H1 (cell line): ENCODE data around the gene SEPTIN5. TPM values are rescaled to one million over a fixed set of nuclear protein-coding genes. Genes with fewer than 3 reads are reported as not detected.

ENCODE experiments used
- CTCF ChIA-PET: fragments of 300-600 bp; sonication (Branson Sonifier 250); formaldehyde crosslinking; loops from one replicate; lab custom pipeline; 2021; ENCODE audit not compliant: partially characterized antibody; lab: Charles Lee
- POLR2A ChIA-PET: fragments of 300-600 bp; sonication (Branson Sonifier 250); formaldehyde crosslinking; loops from one replicate; lab custom pipeline; 2021; ENCODE audit warnings: inconsistent platforms; ENCODE audit not compliant: partially characterized antibody; lab: Charles Lee
- DNase-seq, 2 experiments: peaks; one replicate each; pipeline versions ENCODE4 v3.0.0 to v3.0.0-alpha.2; 2010 to 2022; ENCODE audit warnings: low spot score in 2 of 2, low read depth in 1 of 2, mixed read lengths in 1 of 2
- FAIRE-seq: peaks from 2 replicates; lab custom pipeline; 2011; peaks lifted over from hg19 to GRCh38; lab: Jason Lieb, UNC
- H2AFZ ChIP-seq: 2 replicates; pipeline ENCODE4 v1.8.1; 2012; ENCODE audit warnings: low read length, inconsistent platforms
- H2AK5ac ChIP-seq: 2 replicates; pipeline ENCODE4 v1.6.1; 2013; ENCODE audit warnings: low read depth, low read length
- H2BK120ac ChIP-seq: replicated peaks from 2 replicates; pipeline ENCODE3; 2013; ENCODE audit warnings: low read depth, low read length, inconsistent platforms
- H2BK12ac ChIP-seq: 2 replicates; pipeline ENCODE4 v1.6.1; 2013; ENCODE audit warnings: low read depth, low read length
- H2BK15ac ChIP-seq: 2 replicates; pipeline ENCODE4 v1.6.1; 2013; ENCODE audit warnings: low read length
- H2BK20ac ChIP-seq: 2 replicates; pipeline ENCODE4 v1.6.1; 2013; ENCODE audit warnings: low read length
- H2BK5ac ChIP-seq: 2 replicates; pipeline ENCODE4 v1.6.1; 2013; ENCODE audit warnings: low read depth, low read length
- H3K14ac ChIP-seq: 2 replicates; pipeline ENCODE4 v1.6.1; 2013; ENCODE audit warnings: inconsistent platforms; ENCODE audit not compliant: insufficient read length
- H3K18ac ChIP-seq: 2 replicates; pipeline ENCODE4 v1.6.1; 2013; ENCODE audit warnings: low read length; ENCODE audit errors: extremely low read depth
- H3K23ac ChIP-seq: 2 replicates; pipeline ENCODE4 v1.6.1; 2013; ENCODE audit warnings: inconsistent platforms; ENCODE audit not compliant: insufficient read length
- H3K23me2 ChIP-seq: 2 replicates; pipeline ENCODE4 v1.6.1; 2013; ENCODE audit warnings: low read depth, low read length
- H3K27ac ChIP-seq: 2 replicates; pipeline ENCODE4 v1.6.1; 2011; ENCODE audit warnings: low read depth, low read length, inconsistent platforms
- H3K27me3 ChIP-seq, 4 experiments: replicated peaks in 1 of 4; 1 replicate in 1 of 4; 2 replicates in 3 of 4; pipeline versions ENCODE4 v1.6.1 to v1.8.1; 2011 to 2013; ENCODE audit warnings: low read length in 3 of 4, mild to moderate bottlenecking in 3 of 4, inconsistent platforms in 2 of 4, mixed read lengths in 2 of 4, moderate library complexity in 1 of 4; ENCODE audit not compliant: control insufficient read depth in 3 of 4, insufficient read depth in 3 of 4; ENCODE audit errors: extremely low read depth in 1 of 4
- H3K36me3 ChIP-seq, 4 experiments: 2 replicates each; pipeline versions ENCODE4 v1.6.1 to v1.8.1; 2011 to 2013; ENCODE audit warnings: mild to moderate bottlenecking in 4 of 4, low read length in 3 of 4, moderate library complexity in 2 of 4, control low read depth in 1 of 4, inconsistent platforms in 1 of 4; ENCODE audit not compliant: insufficient read depth in 4 of 4, control insufficient read depth in 2 of 4
- H3K4ac ChIP-seq: replicated peaks from 2 replicates; pipeline ENCODE3; 2013; ENCODE audit warnings: low read length, low read depth, mixed read lengths, inconsistent platforms; ENCODE audit not compliant: insufficient read length
- H3K4me1 ChIP-seq, 4 experiments: replicated peaks in 1 of 4; 1 replicate in 1 of 4; 2 replicates in 3 of 4; pipeline versions ENCODE4 v1.6.1 to v1.8.1; 2011 to 2013; ENCODE audit warnings: low read length in 3 of 4, inconsistent platforms in 2 of 4, mixed read lengths in 1 of 4; ENCODE audit not compliant: insufficient read depth in 4 of 4, control insufficient read depth in 3 of 4
- H3K4me2 ChIP-seq, 2 experiments: 2 replicates each; pipeline versions ENCODE4 v1.6.1 to v1.8.1; 2011 to 2013; ENCODE audit warnings: low read depth in 2 of 2, low read length in 2 of 2, control low read depth in 1 of 2, inconsistent platforms in 1 of 2, mild to moderate bottlenecking in 1 of 2; ENCODE audit not compliant: insufficient read depth in 1 of 2
- H3K4me3 ChIP-seq, 4 experiments: fragments of 200-600, 300-600 bp in 1 of 4; sonication (generic), shearing (Covaris generic), sonication (Bioruptor Twin) in 1 of 4; 2 replicates each; pipeline versions ENCODE4 v1.5.1 to v1.8.1; 2011 to 2016; ENCODE audit warnings: low read length in 4 of 4, low read depth in 3 of 4, control low read depth in 2 of 4, inconsistent platforms in 2 of 4, mild to moderate bottlenecking in 2 of 4, mixed read lengths in 1 of 4, moderate library complexity in 1 of 4; ENCODE audit not compliant: insufficient read depth in 2 of 4; ENCODE audit errors: extremely low read depth in 1 of 4
- H3K56ac ChIP-seq: replicated peaks from 2 replicates; pipeline ENCODE3; 2013; ENCODE audit warnings: low read depth, mild to moderate bottlenecking, mixed read lengths, low read length, inconsistent platforms; ENCODE audit not compliant: insufficient read length
- H3K79me1 ChIP-seq: 2 replicates; pipeline ENCODE4 v1.6.1; 2013; ENCODE audit warnings: low read depth, low read length, control low read depth
- H3K79me2 ChIP-seq, 2 experiments: 2 replicates each; pipeline versions ENCODE4 v1.6.1 to v1.8.1; 2012 to 2013; ENCODE audit warnings: low read length in 2 of 2, mild to moderate bottlenecking in 2 of 2, inconsistent platforms in 1 of 2; ENCODE audit not compliant: insufficient read depth in 2 of 2, control insufficient read depth in 1 of 2
- H3K9ac ChIP-seq, 4 experiments: replicated peaks in 1 of 4; 1 replicate in 1 of 4; 2 replicates in 3 of 4; pipeline versions ENCODE4 v1.6.1 to v1.8.1; 2011 to 2013; ENCODE audit warnings: low read depth in 3 of 4, low read length in 3 of 4, control low read depth in 2 of 4, mild to moderate bottlenecking in 2 of 4, moderate library complexity in 2 of 4, inconsistent platforms in 1 of 4; ENCODE audit errors: extremely low read depth in 1 of 4
- H3K9me3 ChIP-seq, 2 experiments: 2 replicates each; pipeline versions ENCODE4 v1.6.1 to v1.8.1; 2012 to 2013; ENCODE audit warnings: mild to moderate bottlenecking in 2 of 2, moderate library complexity in 2 of 2, control low read depth in 1 of 2, inconsistent platforms in 1 of 2, low read depth in 1 of 2, low read length in 1 of 2, mixed read lengths in 1 of 2; ENCODE audit not compliant: insufficient read depth in 2 of 2
- H4K20me1 ChIP-seq, 2 experiments: replicated peaks in 1 of 2; 2 replicates each; pipeline versions ENCODE3 to v1.8.1; 2011 to 2013; ENCODE audit warnings: inconsistent platforms in 2 of 2, low read length in 2 of 2, mild to moderate bottlenecking in 1 of 2; ENCODE audit not compliant: insufficient read depth in 2 of 2, control insufficient read depth in 1 of 2
- H4K5ac ChIP-seq: 2 replicates; pipeline ENCODE4 v1.6.1; 2013; ENCODE audit warnings: low read length, low read depth, mixed read lengths, inconsistent platforms; ENCODE audit not compliant: insufficient read length
- H4K8ac ChIP-seq: 2 replicates; pipeline ENCODE4 v1.8.0; 2013; ENCODE audit warnings: mild to moderate bottlenecking, moderate library complexity, low read length, inconsistent platforms; ENCODE audit not compliant: insufficient read depth; ENCODE audit errors: extremely low read depth
- H4K91ac ChIP-seq: replicated peaks from 2 replicates; pipeline ENCODE3; 2013; ENCODE audit warnings: low read length, mixed read lengths, inconsistent platforms; ENCODE audit not compliant: insufficient read length
- CHD1 ChIP-seq: IDR thresholded peaks from 2 replicates; pipeline ENCODE4 v1.6.1; 2012; ENCODE audit warnings: low read depth, low read length, improper control_type of control experiment
- JUN ChIP-seq: IDR thresholded peaks from 2 replicates; pipeline ENCODE4 v1.6.1; 2011; ENCODE audit warnings: low read depth, mild to moderate bottlenecking, improper control_type of control experiment, low read length
- KDM4A ChIP-seq: IDR thresholded peaks from one replicate; pipeline ENCODE4 v1.7.1; 2012; ENCODE audit warnings: low read depth, mild to moderate bottlenecking, moderate library complexity, low read length, inconsistent platforms; ENCODE audit not compliant: severe bottlenecking
- KDM5A ChIP-seq: fragments of 200-600 bp; IDR thresholded peaks from 2 replicates; pipeline ENCODE4 v1.7.1; 2012; ENCODE audit warnings: mild to moderate bottlenecking, low read length, inconsistent platforms, mixed read lengths
- YY1 ChIP-seq: IDR thresholded peaks from 2 replicates; pipeline ENCODE4 v1.6.1; 2011; ENCODE audit warnings: low read depth, mild to moderate bottlenecking, low read length
- ZNF274 ChIP-seq: IDR thresholded peaks from 2 replicates; pipeline ENCODE4 v1.7.0; 2012; ENCODE audit warnings: low read length, borderline replicate concordance; ENCODE audit errors: extremely low read depth
- WGBS, 2 experiments: shearing (Covaris generic) in 1 of 2; methylation state at CpG; one replicate each; pipeline versions ENCODE4 v1.1.6 to v1.1.7; 2013 to 2015; ENCODE audit warnings: low lambda C conversion rate in 2 of 2, mixed read lengths in 2 of 2, inconsistent platforms in 1 of 2, low coverage in 1 of 2, missing lambda C conversion rate in 1 of 2; ENCODE audit not compliant: insufficient replicate concordance in 2 of 2, insufficient coverage in 1 of 2, insufficient read length in 1 of 2; ENCODE audit errors: extremely low coverage in 1 of 2, missing lambda C conversion rate in 1 of 2; 5-methylcytosine and 5-hydroxymethylcytosine counted together
- polyA plus RNA-seq, 7 experiments: library from polyadenylated mRNA; depleted of rRNA in 3 of 7; stranded (reverse) in 5 of 7; unstranded in 2 of 7; fragments of >200 nt in 5 of 7; fragments of 200-250 nt in 2 of 7; gene quantifications; 1 replicate in 5 of 7; 2 replicates in 1 of 7; 4 replicates in 1 of 7; pipeline versions ENCODE4 v1.2.1 to v1.2.3, GENCODE V29; 2011 to 2013; ENCODE audit warnings: missing spikeins in 2 of 7, mixed read lengths in 2 of 7
- total RNA-seq: library from RNA; stranded (reverse); fragmentation: NEBNext Ultra II Directional; extraction: Animal tissue kit (Norgen Biotek cat#: 25700); gene quantifications from 2 replicates; pipeline ENCODE4 v1.2.1, GENCODE V29; 2021

The SEPTIN5 gene
- total and polyA plus RNA-seq, 2 of the 8 experiments (the other 6 are each of a cell fraction or from before 2014, with no cell fraction given) = 6.0 to 8.6 TPM

- Histone ChIP-seq H2BK20ac (no peak overlapping the region), H4K5ac (peak overlapping the region; percentile 61)
- TF ChIP-seq YY1 (0 out of 2 replicates have a peak, but pooled peaks have one; percentile 5), KDM5A (no peak), CHD1 (no peak), JUN (no peak), ZNF274 (no peak), KDM4A (peak; percentile 34)
Observed at GRCh38 chr22:19730655-19731360, 16.5 kb downstream of the SEPTIN5 start.

More at GRCh38 chr22:19730655-19731360, 16.5 kb downstream of the SEPTIN5 start:
- peaks cover 0 to 4% (median 2%) of the 10 kb centered on the region in 4 experiments; a peak in 2 of 7 replicates for H3K4me1 ChIP-seq
- 0 out of 2 replicates have a peak overlapping the region, but pooled peaks have one; percentile 60 for H2BK5ac ChIP-seq
- H3K4me3 ChIP-seq = peak overlapping the region in 3 of 4 experiments; percentile 13 to 49 (median 29); a peak in 4 of 8 replicates
- no peaks in the 10 kb centered on the region for H3K23me2 ChIP-seq
- no peak overlapping the region for H3K9ac ChIP-seq
- no peaks in the 10 kb centered on the region for H3K36me3 ChIP-seq
- H3K56ac ChIP-seq = no peak overlapping the region
- ChIA-PET CTCF (interaction anchor here (0.6 to 7.0 kb wide), 66 partner anchors 10 to 1950 kb away, joined by 3 to 168 read pairs (median 4); no protein-coding TSS in a partner anchor), POLR2A (interaction anchor here (0.6 to 1.2 kb wide), 4 partner anchors 17 to 223 kb away, joined by 3 read pairs; no protein-coding TSS in a partner anchor)
- H4K20me1 ChIP-seq = peaks cover 0 to 11% of the 10 kb centered on the region in 2 experiments
- H4K8ac ChIP-seq = peak overlapping the region; percentile 82
- H3K18ac ChIP-seq = no peak overlapping the region
- no peak overlapping the region for H3K27ac ChIP-seq
- peak overlapping the region; percentile 99; the same call in 1 of the 2 replicates for H2BK15ac ChIP-seq
- H3K14ac ChIP-seq = no peak overlapping the region
- WGBS, 2 experiments = 15% methylated on average over 46 of the region's 48 CpGs; no CpG with 5 or more reads in 1 of the 2 experiments
- peak overlapping the region; percentile 93 for H4K91ac ChIP-seq
- H3K79me1 ChIP-seq = no peaks in the 10 kb centered on the region
- H2BK12ac ChIP-seq = peak overlapping the region; percentile 97; the same call in 1 of the 2 replicates
- H2BK120ac ChIP-seq = no peak overlapping the region
- peak in 1 of 2 experiments; percentile 97 for DNase-seq
- FAIRE-seq = no peak
- H3K4me2 ChIP-seq = peak overlapping the region in 1 of 2 experiments; percentile 79; a peak in 3 of 4 replicates
- H2AFZ ChIP-seq = no peak overlapping the region
- no peak overlapping the region for H3K4ac ChIP-seq
- no peak overlapping the region for H3K23ac ChIP-seq
- H3K27me3 ChIP-seq = peaks cover 16 to 46% (median 40%) of the 10 kb centered on the region in 4 experiments
- no peaks in the 10 kb centered on the region for H3K79me2 ChIP-seq
- no peaks in the 10 kb centered on the region for H3K9me3 ChIP-seq
- H2AK5ac ChIP-seq = no peak overlapping the region
